ENCODE measurements around the gene ATP2B1.

The ATP2B1 gene

GRCh38 chr12:89709157-89709994 lies 738 bp upstream of the ATP2B1 start:
- POLR2A ChIA-PET, result interaction anchor here (0.5 to 1.7 kb wide), 21 partner anchors 11 to 382 kb away, joined by 3 to 9 read pairs (median 3); no protein-coding TSS in a partner anchor
- peak overlapping the region; percentile 100 for H3K27ac ChIP-seq (ENCODE audit: extremely low read depth, low read depth, low read length)
- H3K9me3 ChIP-seq (ENCODE audit: control insufficient read depth, insufficient read depth, low read depth, low read length), result no peaks in the 10 kb centered on the region
- H3K4me1 ChIP-seq (ENCODE audit: control insufficient read depth, insufficient read depth, low read length), result peaks cover 16% of the 10 kb centered on the region
- CTCF ChIA-PET, result interaction anchor here (0.5 to 1.2 kb wide), 9 partner anchors 16 to 492 kb away, joined by 3 to 5 read pairs (median 3); no protein-coding TSS in a partner anchor
- peak overlapping the region; percentile 96 for H3K4me3 ChIP-seq (ENCODE audit: low read depth, low read length)
- H3K36me3 ChIP-seq (ENCODE audit: control insufficient read depth in 2 of 2, insufficient read depth in 1 of 2, low read length in 2 of 2), result no peaks in the 10 kb centered on the region
- TF ChIP-seq PBX3 (CRISPR knock-in tag; IDR thresholded peaks at IDR 0.05) (no peak; the same call in 1 of the 2 replicates), ZNF449 (tag by site-specific recombination; IDR thresholded peaks at IDR 0.05) (no peak), ZBTB11 (tag by site-specific recombination; conservative IDR thresholded peaks at IDR 0.05; ENCODE audit: low read depth) (no peak), ZNF16 (tag by site-specific recombination; IDR thresholded peaks at IDR 0.05; ENCODE audit: low read depth) (no peak), KLF10 (tag by site-specific recombination; IDR thresholded peaks at IDR 0.05) (peak; percentile 92), ZNF311 (tag by site-specific recombination; IDR thresholded peaks at IDR 0.05; ENCODE audit: borderline replicate concordance) (no peak), ZNF785 (tag by site-specific recombination; IDR thresholded peaks at IDR 0.05) (peak; percentile 59; the same call in 1 of the 2 replicates), ZNF398 (tag by site-specific recombination; IDR thresholded peaks at IDR 0.05) (peak; percentile 89), ZNF23 (tag by site-specific recombination; IDR thresholded peaks at IDR 0.05; ENCODE audit: borderline replicate concordance) (no peak), SETDB1 (IDR thresholded peaks at IDR 0.05; ENCODE audit: insufficient read length, low read length) (no peak), KLF8 (tag by site-specific recombination; IDR thresholded peaks at IDR 0.05) (peak; percentile 90), ZNF639 (tag by site-specific recombination; IDR thresholded peaks at IDR 0.05) (peak; percentile 21; the same call in 1 of the 2 replicates), ZNF518A (tag by site-specific recombination; conservative IDR thresholded peaks at IDR 0.05; ENCODE audit: low read depth) (no peak), ZNF561 (tag by site-specific recombination; IDR thresholded peaks at IDR 0.05; ENCODE audit: borderline replicate concordance) (peak; percentile 16; the same call in 1 of the 2 replicates), BCL6B (tag by site-specific recombination; IDR thresholded peaks at IDR 0.05) (no peak), ZNF513 (tag by site-specific recombination; IDR thresholded peaks at IDR 0.05) (peak; percentile 39; the same call in 1 of the 2 replicates), ZNF223 (tag by site-specific recombination; IDR thresholded peaks at IDR 0.05) (no peak)

All from HEK293 (cell line).